Uterus (tissue), 4 donors: Measurements from ENCODE around the gene CCDC60. TPM values are rescaled to one million over a fixed set of nuclear protein-coding genes. Genes with fewer than 3 reads are reported as not detected.

Source experiments
- DNase-seq, 2 donors: peaks; one replicate each; pipeline ENCODE4 v3.0.0-alpha.2; 2019 to 2020
- H3K27ac ChIP-seq, 2 donors: fragments of 200-600 bp; sonication (generic); 1 replicate in 1 of 2; 2 replicates in 1 of 2; pipeline ENCODE4 v1.5.1; 2016 to 2018
- H3K27me3 ChIP-seq, 2 donors: fragments of 200-600 bp; sonication (generic); one replicate each; pipeline ENCODE4 v1.5.1; 2018 to 2019; ENCODE audit warnings: control low read depth in 1 of 2
- H3K36me3 ChIP-seq, 2 donors: fragments of 200-600 bp; sonication (generic); one replicate each; pipeline ENCODE4 v1.5.1; 2019; ENCODE audit warnings: control low read depth in 1 of 2
- H3K4me1 ChIP-seq, 2 donors: fragments of 200-600 bp; sonication (generic); one replicate each; pipeline ENCODE4 v1.5.1; 2018 to 2019; ENCODE audit warnings: control low read depth in 1 of 2
- H3K4me3 ChIP-seq, 2 donors: fragments of 200-600 bp; sonication (generic); 1 replicate in 1 of 2; 2 replicates in 1 of 2; pipeline ENCODE4 v1.5.1; 2018 to 2019; ENCODE audit warnings: mild to moderate bottlenecking in 1 of 2
- H3K9me3 ChIP-seq, 2 donors: fragments of 200-600 bp; sonication (generic); one replicate each; pipeline ENCODE4 v1.5.1; 2019; ENCODE audit warnings: control low read depth in 1 of 2
- CTCF ChIP-seq, 4 experiments: fragments of 200-600 bp in 2 of 4; fragments of 450-650 bp in 2 of 4; sonication (generic) in 2 of 4; IDR thresholded peaks; one replicate each; pipeline ENCODE4 v1.5.1; 2016 to 2019; ENCODE audit warnings: antibody characterized with exemption in 4 of 4, mild to moderate bottlenecking in 2 of 4, moderate library complexity in 1 of 4
- POLR2A ChIP-seq, 2 donors: fragments of 450-650 bp; IDR thresholded peaks; one replicate each; pipeline ENCODE4 v1.6.1; 2016; ENCODE audit warnings: antibody characterized with exemption in 2 of 2, mild to moderate bottlenecking in 1 of 2, moderate library complexity in 1 of 2
- intact Hi-C: fragments of 100-400 bp; cut with DNase I; formaldehyde crosslinking; loops from one replicate; pipeline ENCODE4 v1.15.1; 2023; ENCODE audit warnings: low total_unique reads
- total RNA-seq, 4 donors: library from RNA; depleted of rRNA in 3 of 4; stranded (reverse); fragments of >200 nt in 3 of 4; gene quantifications; one replicate each; pipeline versions ENCODE4 v1.1.0 to v1.2.4, GENCODE V29; 2014 to 2023
- donor health status: DM: yes; HTN: yes; CAD: no.

Gene CCDC60
- total RNA-seq, 4 donors from 2014 or later = 2.4 TPM; not detected in 3

GRCh38 chr12:119578112-119578511, 243.6 kb downstream of the CCDC60 start:
- no peaks in the 10 kb centered on the region for H3K36me3 ChIP-seq
- no peaks in the 10 kb centered on the region for H3K4me1 ChIP-seq
- TF ChIP-seq CTCF (IDR thresholded peaks at IDR 0.05) (no peak), POLR2A (IDR thresholded peaks at IDR 0.05) (no peak)
- no peak overlapping the region for H3K4me3 ChIP-seq
- H3K27me3 ChIP-seq = no peaks in the 10 kb centered on the region
- H3K27ac ChIP-seq = no peak overlapping the region
- no peak for DNase-seq
- intact Hi-C loops = no loop called here
- no peaks in the 10 kb centered on the region for H3K9me3 ChIP-seq

GRCh38 chr12:119589097-119589496, 254.6 kb downstream of the CCDC60 start:
- Histone ChIP-seq H3K27ac (no peak overlapping the region), H3K27me3 (no peaks in the 10 kb centered on the region), H3K4me1 (no peaks in the 10 kb centered on the region), H3K4me3 (no peak overlapping the region), H3K9me3 (no peaks in the 10 kb centered on the region), H3K36me3 (no peaks in the 10 kb centered on the region)
- intact Hi-C loops = no loop called here
- no peak for TF ChIP-seq CTCF (IDR thresholded peaks at IDR 0.05)
- TF ChIP-seq POLR2A (IDR thresholded peaks at IDR 0.05) = no peak
- no peak for DNase-seq

- H3K4me1 ChIP-seq = no peaks in the 10 kb centered on the region
- no peak for DNase-seq
- peaks cover 0 to under 1% of the 10 kb centered on the region in 2 donors for H3K27me3 ChIP-seq
- no peak overlapping the region for H3K27ac ChIP-seq
- no peaks in the 10 kb centered on the region for H3K9me3 ChIP-seq
- TF ChIP-seq CTCF (IDR thresholded peaks at IDR 0.05) = no peak
- no peak for TF ChIP-seq POLR2A (IDR thresholded peaks at IDR 0.05)
- H3K36me3 ChIP-seq = no peaks in the 10 kb centered on the region
- H3K4me3 ChIP-seq = no peak overlapping the region
- intact Hi-C loops = no loop called here
Observed at GRCh38 chr12:119589634-119590033, 255.1 kb downstream of the CCDC60 start.

Other genes starting within 250 kb of the CCDC60 start
- 10 to 100 TPM; 10.6 to 49.7 (median 38.3) TPM for gene HSPB8, start 155.8 kb upstream of the CCDC60 start, total RNA-seq